Activated T-cell treated with anti-CD3 and anti-CD28 coated beads for 1 hour (primary cell): ENCODE results near the gene FCRL6.

Experiments used
- DNase-seq: peaks from one replicate; pipeline ENCODE4 v3.0.0-alpha.2; 2020; ENCODE audit warnings: low read depth

The FCRL6 gene

DNA sequence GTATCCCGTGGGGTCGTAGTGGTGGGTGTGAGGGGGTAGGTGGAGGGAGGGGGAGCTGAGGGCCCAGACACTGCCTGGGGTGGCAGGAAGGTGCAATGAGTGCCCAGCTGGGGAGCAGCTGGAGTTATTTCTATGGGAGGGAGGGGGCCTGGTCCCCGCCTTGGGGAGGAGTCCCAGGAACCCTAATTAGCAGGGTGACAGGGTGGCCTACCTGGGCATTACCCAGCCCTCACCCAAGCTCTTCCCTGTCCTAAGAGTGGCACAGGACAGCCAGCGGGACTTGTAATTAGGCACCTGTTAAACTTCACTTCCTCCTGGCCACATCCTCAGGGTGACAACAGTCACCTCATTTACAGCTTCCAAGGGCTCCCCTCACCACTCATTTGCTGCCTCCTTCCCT is 60.4 kb downstream of the FCRL6 start, which contains the start of gene VSIG8:
Gene VSIG8, minus strand, starts transcription at position 101 of the 400 bp plus-strand sequence. CDS start 136 bp downstream, outside the sequence.
- no peak for DNase-seq

- DNase-seq: no peak
These were observed 62.1 kb downstream of the FCRL6 start for GRCh38 chr1:159864262-159864661.
